Measurements from ENCODE around the gene DAZL. TPM values are rescaled to one million over a fixed set of nuclear protein-coding genes. Genes with fewer than 3 reads are reported as not detected.

The DAZL gene
- total RNA-seq, 1 experiment from 2014 or later = 3.9 TPM

GRCh38 chr3:16605966-16606365 is 743 bp upstream of the DAZL start (continued):
- TF ChIP-seq ZBTB43 (CRISPR knock-in tag; IDR thresholded peaks at IDR 0.05) = no peak

- H3K36me3 Mint-ChIP-seq = peaks cover 12% of the 10 kb centered on the region
- H3K27ac Mint-ChIP-seq = no peak overlapping the region
- TF ChIP-seq CTCF (IDR thresholded peaks at IDR 0.05) (peak; percentile 40; the same call in 1 of the 2 replicates), ATF2 (CRISPR knock-in tag; IDR thresholded peaks at IDR 0.05; ENCODE audit: borderline replicate concordance, low read depth) (no peak)
- ChIA-PET CTCF (interaction anchor here (0.7 to 1.4 kb wide), 5 partner anchors 189 to 552 kb away, joined by 3 to 9 read pairs (median 4); partner anchors contain the start of gene PLCL2), POLR2A (no interaction called here)
- H3K9me3 Mint-ChIP-seq = peaks cover 3% of the 10 kb centered on the region
- H3K4me1 Mint-ChIP-seq = peaks cover 56% of the 10 kb centered on the region
- H3K27me3 Mint-ChIP-seq (ENCODE audit: low read depth) = no peaks in the 10 kb centered on the region
- peak; percentile 36 for DNase-seq (ENCODE audit: low spot score)
- H3K4me3 Mint-ChIP-seq = no peak overlapping the region
- ATAC-seq = peak; percentile 34; the same call in 1 of the 2 replicates
Observed at GRCh38 chr3:16604433-16604832, 790 bp downstream of the DAZL start.

GRCh38 chr3:16601537-16602005 is 3.7 kb downstream of the DAZL start:
- H3K27ac Mint-ChIP-seq = peak overlapping the region; percentile 53
- no peak overlapping the region for H3K4me3 Mint-ChIP-seq
- H3K4me1 Mint-ChIP-seq = peaks cover 33% of the 10 kb centered on the region
- TF ChIP-seq CDX4 (CRISPR knock-in tag; IDR thresholded peaks at IDR 0.05; ENCODE audit: borderline replicate concordance) (no peak), GTF2I (CRISPR knock-in tag; conservative IDR thresholded peaks at IDR 0.05) (no peak), ARID4B (CRISPR knock-in tag; IDR thresholded peaks at IDR 0.05; ENCODE audit: borderline replicate concordance) (no peak), ZNF423 (CRISPR knock-in tag; IDR thresholded peaks at IDR 0.05) (no peak), ERG (CRISPR knock-in tag; IDR thresholded peaks at IDR 0.05) (no peak)
- H3K27me3 Mint-ChIP-seq (ENCODE audit: low read depth) = no peaks in the 10 kb centered on the region
- H3K36me3 Mint-ChIP-seq = peaks cover 12% of the 10 kb centered on the region
- ChIA-PET POLR2A (interaction anchor here (0.5 to 0.6 kb wide), 2 partner anchors 273 to 575 kb away, joined by 4 to 5 read pairs; no protein-coding TSS in a partner anchor), CTCF (interaction anchor here (1.0 to 2.7 kb wide), 6 partner anchors 51 to 445 kb away, joined by 3 to 17 read pairs (median 3); partner anchors contain the start of gene PLCL2)
- peaks cover 3% of the 10 kb centered on the region for H3K9me3 Mint-ChIP-seq
- no peak for ATAC-seq
- DNase-seq (ENCODE audit: low spot score) = no peak
